ENCODE results near the gene RET.

DNA sequence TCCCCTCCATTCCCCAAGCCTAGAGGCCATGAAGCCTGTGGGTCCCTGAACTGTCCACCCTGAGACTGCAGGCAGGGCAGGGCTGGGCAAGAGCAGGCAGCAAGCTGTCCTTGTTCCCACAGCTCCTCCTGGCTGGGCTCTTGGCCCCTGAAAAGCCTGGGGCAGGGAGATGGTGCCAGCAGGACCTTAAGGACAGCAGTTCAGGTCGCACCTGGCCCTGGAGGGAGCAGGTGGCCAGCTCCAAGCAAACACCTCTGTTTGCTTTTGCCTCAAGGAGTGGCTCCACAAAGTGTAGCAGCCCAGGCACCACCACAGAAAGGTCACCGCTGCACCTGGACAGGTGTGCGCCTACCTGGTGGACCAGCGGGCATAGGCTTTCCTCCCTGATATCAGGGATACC lies 5.2 kb downstream of the RET start:
- TF ChIP-seq, protein P1, sequence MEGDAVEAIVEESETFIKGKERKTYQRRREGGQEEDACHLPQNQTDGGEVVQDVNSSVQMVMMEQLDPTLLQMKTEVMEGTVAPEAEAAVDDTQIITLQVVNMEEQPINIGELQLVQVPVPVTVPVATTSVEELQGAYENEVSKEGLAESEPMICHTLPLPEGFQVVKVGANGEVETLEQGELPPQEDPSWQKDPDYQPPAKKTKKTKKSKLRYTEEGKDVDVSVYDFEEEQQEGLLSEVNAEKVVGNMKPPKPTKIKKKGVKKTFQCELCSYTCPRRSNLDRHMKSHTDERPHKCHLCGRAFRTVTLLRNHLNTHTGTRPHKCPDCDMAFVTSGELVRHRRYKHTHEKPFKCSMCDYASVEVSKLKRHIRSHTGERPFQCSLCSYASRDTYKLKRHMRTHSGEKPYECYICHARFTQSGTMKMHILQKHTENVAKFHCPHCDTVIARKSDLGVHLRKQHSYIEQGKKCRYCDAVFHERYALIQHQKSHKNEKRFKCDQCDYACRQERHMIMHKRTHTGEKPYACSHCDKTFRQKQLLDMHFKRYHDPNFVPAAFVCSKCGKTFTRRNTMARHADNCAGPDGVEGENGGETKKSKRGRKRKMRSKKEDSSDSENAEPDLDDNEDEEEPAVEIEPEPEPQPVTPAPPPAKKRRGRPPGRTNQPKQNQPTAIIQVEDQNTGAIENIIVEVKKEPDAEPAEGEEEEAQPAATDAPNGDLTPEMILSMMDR (IDR thresholded peaks at IDR 0.05; ENCODE audit: control extremely low read depth in 1 of 3, insufficient read depth in 1 of 3, low read depth in 1 of 3, low read length in 3 of 3), result no peak
- no peak for TF ChIP-seq USF2 (IDR thresholded peaks at IDR 0.05; ENCODE audit: low read length)
- no peak for TF ChIP-seq GABPA (IDR thresholded peaks at IDR 0.05; ENCODE audit: borderline replicate concordance, insufficient read depth, low read length)

Measured in H1 (cell line).